C4-2B (cell line): ENCODE data around the gene KCNIP1.

Source experiments
- CTCF ChIP-seq: fragments of 450-650 bp; conservative IDR thresholded peaks from 2 replicates; pipeline ENCODE4 v1.5.1; 2017; ENCODE audit warnings: mild to moderate bottlenecking
- ZFX ChIP-seq: fragments of 450-650 bp; IDR thresholded peaks from 2 replicates; pipeline ENCODE4 v1.6.1; 2017

- no peak for TF ChIP-seq CTCF
- no peak for TF ChIP-seq ZFX
These were observed 254.7 kb downstream of the KCNIP1 start for GRCh38 chr5:170758481-170758880.
